ENCODE data around the gene ZNF80. TPM values are rescaled to one million over a fixed set of nuclear protein-coding genes. Genes with fewer than 3 reads are reported as not detected.
A peak's percentile ranks its signal among the peaks of the same experiment; 100 is the strongest.

Gene ZNF80
- total RNA-seq, 1 donor = not detected

DNA sequence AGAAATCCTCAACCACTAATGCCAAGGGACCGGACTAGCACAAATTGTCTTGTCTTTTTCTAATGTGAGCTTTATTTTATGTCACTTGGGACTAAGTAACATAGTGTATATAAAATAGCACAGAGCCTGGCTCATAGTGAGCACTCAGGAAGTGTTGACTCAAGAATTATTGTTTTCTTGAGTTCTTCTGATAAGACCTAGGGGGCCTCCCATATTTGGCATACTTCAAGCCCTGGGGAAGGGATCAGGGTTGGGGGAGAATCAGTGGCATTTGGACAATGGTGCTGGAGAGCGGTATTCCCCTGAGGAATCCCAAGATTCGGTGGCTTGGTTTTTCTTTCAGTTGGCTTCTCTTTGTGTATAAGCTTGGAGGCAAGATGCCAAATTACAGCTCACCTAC, 19.4 kb downstream of the ZNF80 start:
- DNase-seq (ENCODE audit: insufficient read length, low spot score, missing footprints) = no peak
- H3K27ac ChIP-seq (ENCODE audit: low read depth, low read length) = no peak overlapping the region

GRCh38 chr3:114217266-114217665, 20.1 kb downstream of the ZNF80 start:
- no peak for DNase-seq (ENCODE audit: insufficient read length, low spot score, missing footprints)
- Histone ChIP-seq H3K4me3 (ENCODE audit: insufficient read depth, low read length) (no peak overlapping the region), H3K9me3 (ENCODE audit: low read depth, low read length) (no peaks in the 10 kb centered on the region), H3K27me3 (ENCODE audit: insufficient read depth, low read length) (no peaks in the 10 kb centered on the region), H2AFZ (ENCODE audit: low read length) (no peak overlapping the region), H3K36me3 (ENCODE audit: insufficient read depth, low read length) (no peaks in the 10 kb centered on the region), H3K4me1 (ENCODE audit: insufficient read depth, low read length) (peaks cover 56% of the 10 kb centered on the region), H3K79me2 (ENCODE audit: insufficient read depth, low read length) (no peaks in the 10 kb centered on the region), H3K4me2 (ENCODE audit: insufficient read depth, low read length) (no peak overlapping the region), H3K27ac (ENCODE audit: low read depth, low read length) (no peak overlapping the region), H4K20me1 (ENCODE audit: insufficient read depth, low read length) (no peaks in the 10 kb centered on the region)
- no peak for TF ChIP-seq CTCF (IDR thresholded peaks at IDR 0.05; ENCODE audit: extremely low read depth, low read depth, low read length)

More for the DNA sequence above, 19.4 kb downstream of the ZNF80 start:
- Histone ChIP-seq H3K79me2 (ENCODE audit: insufficient read depth, low read length) (no peaks in the 10 kb centered on the region), H3K27me3 (ENCODE audit: insufficient read depth, low read length) (no peaks in the 10 kb centered on the region), H3K4me1 (ENCODE audit: insufficient read depth, low read length) (peaks cover 52% of the 10 kb centered on the region), H3K4me2 (ENCODE audit: insufficient read depth, low read length) (no peak overlapping the region), H3K4me3 (ENCODE audit: insufficient read depth, low read length) (no peak overlapping the region), H2AFZ (ENCODE audit: low read length) (no peak overlapping the region), H3K36me3 (ENCODE audit: insufficient read depth, low read length) (no peaks in the 10 kb centered on the region), H3K9me3 (ENCODE audit: low read depth, low read length) (no peaks in the 10 kb centered on the region), H4K20me1 (ENCODE audit: insufficient read depth, low read length) (no peaks in the 10 kb centered on the region)
- TF ChIP-seq CTCF (IDR thresholded peaks at IDR 0.05; ENCODE audit: extremely low read depth, low read depth, low read length) = no peak

DNA sequence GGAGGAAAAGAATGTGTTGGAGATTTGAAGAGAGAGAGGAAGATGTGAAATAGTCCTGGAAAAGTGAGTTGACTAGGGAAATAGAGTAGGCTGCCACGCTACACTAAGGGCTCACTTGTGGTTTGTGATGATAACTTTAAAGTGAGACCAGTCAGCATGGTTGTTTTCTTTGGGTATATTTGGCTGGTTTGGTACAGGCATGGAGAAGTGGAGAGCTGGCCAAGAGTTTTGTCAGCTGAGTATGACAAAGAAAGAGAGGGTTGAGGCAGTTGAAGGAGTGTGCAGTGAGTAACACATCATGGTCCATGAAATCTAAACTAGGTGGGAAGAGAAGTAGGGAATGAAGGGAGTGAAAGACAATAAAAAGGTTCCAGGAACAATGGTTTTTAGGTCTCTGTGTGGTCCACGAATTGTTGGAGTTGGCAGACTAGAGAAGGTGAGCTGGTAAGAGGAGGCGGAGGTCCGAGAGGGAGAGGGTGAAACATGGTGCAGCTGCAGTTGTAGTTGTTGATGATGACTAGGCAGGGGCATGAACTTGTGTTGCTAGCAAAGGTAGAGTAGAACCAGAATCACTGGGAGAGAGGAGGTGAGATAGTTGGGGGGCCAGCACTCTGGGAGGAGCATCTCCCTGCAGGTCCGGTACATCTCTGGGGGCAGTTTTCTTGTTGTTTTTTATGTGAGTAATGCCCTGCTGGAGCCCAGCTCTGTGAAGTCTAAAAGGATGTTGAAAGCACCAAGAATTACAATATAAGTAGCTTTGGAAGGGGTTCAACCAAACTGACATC, 21.0 kb downstream of the ZNF80 start:
- no peak for TF ChIP-seq CTCF (IDR thresholded peaks at IDR 0.05; ENCODE audit: extremely low read depth, low read depth, low read length)
- Histone ChIP-seq H3K27me3 (ENCODE audit: insufficient read depth, low read length) (no peaks in the 10 kb centered on the region), H3K9me3 (ENCODE audit: low read depth, low read length) (no peaks in the 10 kb centered on the region), H2AFZ (ENCODE audit: low read length) (no peak overlapping the region), H3K4me1 (ENCODE audit: insufficient read depth, low read length) (peaks cover 56% of the 10 kb centered on the region), H3K79me2 (ENCODE audit: insufficient read depth, low read length) (no peaks in the 10 kb centered on the region), H4K20me1 (ENCODE audit: insufficient read depth, low read length) (no peaks in the 10 kb centered on the region), H3K4me2 (ENCODE audit: insufficient read depth, low read length) (peak overlapping the region; percentile 75), H3K4me3 (ENCODE audit: insufficient read depth, low read length) (peak overlapping the region; percentile 5), H3K27ac (ENCODE audit: low read depth, low read length) (peak overlapping the region; percentile 89), H3K36me3 (ENCODE audit: insufficient read depth, low read length) (no peaks in the 10 kb centered on the region)
- no peak for DNase-seq (ENCODE audit: insufficient read length, low spot score, missing footprints)

DNA sequence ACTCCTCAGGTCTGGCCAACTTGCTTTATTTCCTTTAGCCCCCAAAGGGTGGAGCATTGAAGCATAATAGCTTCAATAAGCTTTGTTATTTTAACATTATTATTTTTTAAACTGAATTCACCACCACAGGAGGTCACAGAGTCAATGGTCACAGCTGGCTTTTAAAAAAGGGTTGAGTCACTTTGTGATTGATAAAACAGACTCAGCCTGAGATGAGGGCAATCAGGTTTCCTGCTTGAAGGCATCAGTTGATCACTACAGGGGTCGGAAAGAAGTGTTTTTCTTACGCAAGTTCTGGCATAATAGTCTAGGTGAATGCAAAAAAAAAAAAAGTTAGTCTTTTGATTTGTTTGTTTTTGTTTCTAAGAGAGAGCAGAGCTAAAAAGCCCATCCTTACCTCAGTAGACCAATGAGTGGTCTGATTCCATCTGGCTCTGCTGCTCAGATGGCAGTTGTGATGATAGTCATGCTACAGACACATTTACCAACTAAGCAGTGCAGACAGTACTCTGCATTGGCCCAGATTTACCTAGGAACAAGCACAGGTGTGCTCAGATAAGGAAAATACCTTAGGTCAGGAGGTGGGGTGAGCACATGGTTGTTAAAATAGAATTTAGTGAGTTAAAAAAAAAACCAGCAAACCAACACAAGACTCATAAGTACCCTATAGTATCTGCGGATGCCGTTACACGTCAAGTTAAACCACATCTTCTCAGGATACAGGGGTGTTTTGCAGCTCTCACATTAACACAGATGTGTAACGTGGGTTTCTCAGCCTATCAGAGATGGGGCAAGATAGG, 22.6 kb downstream of the ZNF80 start:
- peak overlapping the region; percentile 67 for H2AFZ ChIP-seq (ENCODE audit: low read length)
- no peaks in the 10 kb centered on the region for H3K79me2 ChIP-seq (ENCODE audit: insufficient read depth, low read length)
- H3K9me3 ChIP-seq (ENCODE audit: low read depth, low read length) = no peaks in the 10 kb centered on the region
- no peaks in the 10 kb centered on the region for H4K20me1 ChIP-seq (ENCODE audit: insufficient read depth, low read length)
- H3K4me2 ChIP-seq (ENCODE audit: insufficient read depth, low read length) = peak overlapping the region; percentile 73
- peak overlapping the region; percentile 89 for H3K27ac ChIP-seq (ENCODE audit: low read depth, low read length)
- peaks cover 56% of the 10 kb centered on the region for H3K4me1 ChIP-seq (ENCODE audit: insufficient read depth, low read length)
- no peak for DNase-seq (ENCODE audit: insufficient read length, low spot score, missing footprints)
- TF ChIP-seq CTCF (IDR thresholded peaks at IDR 0.05; ENCODE audit: extremely low read depth, low read depth, low read length) = no peak
- H3K4me3 ChIP-seq (ENCODE audit: insufficient read depth, low read length) = peak overlapping the region; percentile 55
- no peaks in the 10 kb centered on the region for H3K27me3 ChIP-seq (ENCODE audit: insufficient read depth, low read length)
- H3K36me3 ChIP-seq (ENCODE audit: insufficient read depth, low read length) = no peaks in the 10 kb centered on the region
